NCI-H2227 treated with DMSO at 0.1 percent for 48 hours (cell line): ENCODE measurements around the gene ZNF433.

Source experiments
- DNase-seq: peaks from one replicate; lab custom pipeline; 2025; lab: John Stamatoyannopoulos, UW

The ZNF433 gene

GRCh38 chr19:11989112-11989456 lies 46.4 kb downstream of the ZNF433 start:
- no peak for DNase-seq

DNA sequence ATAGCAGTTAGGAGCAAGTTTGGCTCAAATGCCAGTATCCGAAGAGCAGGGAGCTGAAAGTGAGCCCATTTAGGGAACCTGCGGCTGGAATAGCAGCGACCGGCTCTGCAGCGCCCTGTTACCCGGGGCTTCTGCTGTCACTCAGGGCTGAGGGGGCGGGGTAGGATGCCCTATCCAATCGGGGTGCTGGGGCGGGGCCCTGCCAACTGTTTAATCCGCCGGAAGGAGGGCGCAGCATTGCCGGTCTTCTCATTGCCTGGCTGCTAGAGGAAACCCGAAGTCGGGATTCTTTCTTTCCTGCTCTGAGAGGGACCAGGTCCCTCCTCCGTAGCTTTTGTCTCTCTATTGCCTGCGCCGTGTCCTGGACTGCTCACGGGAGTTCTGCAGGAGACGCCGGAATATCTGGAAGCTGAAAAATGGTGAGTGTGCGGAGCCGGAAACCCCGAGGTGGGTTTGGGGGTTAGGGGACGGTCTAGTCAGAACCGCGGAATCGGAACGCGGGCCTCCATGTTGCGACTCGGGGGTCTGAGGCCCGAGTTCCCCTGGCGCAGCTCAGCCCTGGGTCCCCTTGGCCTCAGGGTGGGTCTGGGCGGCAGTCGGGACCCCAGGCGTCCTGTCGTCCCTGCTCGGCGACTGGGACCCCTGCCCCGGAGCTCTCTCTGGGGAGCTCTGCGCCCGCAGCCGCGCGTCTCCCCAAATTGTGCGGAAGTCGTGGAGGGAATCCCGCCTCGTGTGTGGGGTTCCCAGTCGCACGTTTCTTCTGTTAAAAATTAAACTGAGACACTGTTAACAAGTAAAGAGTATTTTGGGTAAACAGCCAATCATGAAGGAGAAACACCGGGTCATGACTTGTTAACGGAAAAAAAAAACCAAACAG lies 47.8 kb downstream of the ZNF433 start:
- peak; percentile 88 for DNase-seq

GRCh38 chr19:11986754-11987153 lies 48.7 kb downstream of the ZNF433 start:
- no peak for DNase-seq

DNA sequence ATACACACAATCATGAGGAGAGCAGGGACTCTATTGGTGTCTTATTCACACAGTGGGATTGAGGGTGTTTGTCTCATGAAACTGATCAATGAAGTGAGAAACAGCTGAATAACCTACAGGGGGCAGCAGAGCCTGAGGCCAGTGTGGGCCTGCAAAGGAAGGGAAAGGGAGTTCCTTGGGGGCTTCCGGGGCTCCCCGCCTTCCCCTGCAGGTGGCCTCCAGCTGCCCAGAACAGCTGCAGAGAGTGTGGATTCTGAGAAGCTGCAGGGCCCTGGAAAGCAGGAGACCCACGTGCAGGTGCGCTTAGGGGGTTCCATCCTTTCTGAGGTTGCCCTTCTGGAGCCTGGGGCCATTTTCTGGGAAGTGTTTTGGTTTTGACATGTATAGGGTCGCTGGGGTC lies 50.5 kb downstream of the ZNF433 start:
- DNase-seq: no peak

DNA sequence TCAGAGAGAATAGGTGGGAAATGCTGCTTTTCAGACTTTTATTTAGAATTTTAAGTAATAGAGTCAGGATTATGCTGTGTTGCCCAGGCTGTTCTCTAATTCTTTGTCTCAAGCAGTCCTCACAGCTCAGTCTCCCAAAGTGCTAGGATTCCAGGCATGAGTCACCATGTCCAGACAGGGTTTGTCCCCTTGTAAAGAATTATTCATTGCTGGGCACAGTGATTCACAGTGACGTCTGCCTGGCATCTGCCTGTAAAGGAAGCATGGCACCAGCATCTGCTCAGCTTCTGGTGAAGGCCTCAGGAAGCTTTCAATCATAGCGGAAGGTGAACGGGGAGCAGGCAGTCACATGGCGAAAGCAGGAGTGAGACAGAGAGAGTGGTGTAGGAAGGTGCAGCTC lies 53.0 kb downstream of the ZNF433 start:
- DNase-seq: no peak

DNA sequence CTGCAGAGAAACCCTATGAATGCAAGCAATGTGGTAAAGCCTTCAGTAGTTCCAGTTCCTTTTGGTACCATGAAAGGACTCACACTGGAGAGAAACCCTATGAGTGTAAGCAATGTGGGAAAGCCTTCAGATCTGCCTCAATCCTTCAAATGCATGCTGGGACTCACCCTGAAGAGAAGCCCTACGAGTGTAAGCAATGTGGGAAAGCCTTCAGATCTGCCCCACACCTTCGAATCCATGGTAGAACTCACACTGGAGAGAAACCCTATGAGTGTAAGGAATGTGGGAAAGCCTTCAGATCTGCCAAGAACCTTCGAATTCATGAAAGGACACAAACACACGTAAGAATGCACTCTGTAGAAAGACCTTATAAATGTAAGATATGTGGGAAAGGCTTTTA lies 56.0 kb downstream of the ZNF433 start:
- DNase-seq: no peak

- no peak for DNase-seq
Measured at GRCh38 chr19:11978492-11979100, 56.9 kb downstream of the ZNF433 start.

- DNase-seq: no peak
Measured at GRCh38 chr19:11973019-11973810, 62.3 kb downstream of the ZNF433 start.

- DNase-seq: no peak
Measured at GRCh38 chr19:11971041-11971440, 64.4 kb downstream of the ZNF433 start.

DNA sequence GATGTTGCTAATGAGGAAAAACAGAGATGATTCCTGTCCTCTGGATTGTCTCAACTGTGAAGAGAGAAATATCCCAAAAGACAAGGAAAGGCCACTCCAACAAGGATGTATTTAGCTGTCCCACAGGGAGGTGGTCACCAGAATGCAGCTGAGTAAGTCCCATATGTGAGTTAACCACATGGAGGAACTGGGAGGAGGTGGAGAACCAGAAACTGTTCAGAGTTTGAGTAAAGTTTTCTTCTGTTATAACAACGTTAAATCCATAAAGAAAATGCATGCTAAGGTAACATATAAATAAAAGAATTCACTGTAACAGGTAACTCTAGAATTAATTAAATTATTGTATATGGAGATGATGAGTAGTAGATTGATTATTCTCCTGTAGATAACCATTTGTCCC lies 65.3 kb downstream of the ZNF433 start:
- no peak for DNase-seq

DNA sequence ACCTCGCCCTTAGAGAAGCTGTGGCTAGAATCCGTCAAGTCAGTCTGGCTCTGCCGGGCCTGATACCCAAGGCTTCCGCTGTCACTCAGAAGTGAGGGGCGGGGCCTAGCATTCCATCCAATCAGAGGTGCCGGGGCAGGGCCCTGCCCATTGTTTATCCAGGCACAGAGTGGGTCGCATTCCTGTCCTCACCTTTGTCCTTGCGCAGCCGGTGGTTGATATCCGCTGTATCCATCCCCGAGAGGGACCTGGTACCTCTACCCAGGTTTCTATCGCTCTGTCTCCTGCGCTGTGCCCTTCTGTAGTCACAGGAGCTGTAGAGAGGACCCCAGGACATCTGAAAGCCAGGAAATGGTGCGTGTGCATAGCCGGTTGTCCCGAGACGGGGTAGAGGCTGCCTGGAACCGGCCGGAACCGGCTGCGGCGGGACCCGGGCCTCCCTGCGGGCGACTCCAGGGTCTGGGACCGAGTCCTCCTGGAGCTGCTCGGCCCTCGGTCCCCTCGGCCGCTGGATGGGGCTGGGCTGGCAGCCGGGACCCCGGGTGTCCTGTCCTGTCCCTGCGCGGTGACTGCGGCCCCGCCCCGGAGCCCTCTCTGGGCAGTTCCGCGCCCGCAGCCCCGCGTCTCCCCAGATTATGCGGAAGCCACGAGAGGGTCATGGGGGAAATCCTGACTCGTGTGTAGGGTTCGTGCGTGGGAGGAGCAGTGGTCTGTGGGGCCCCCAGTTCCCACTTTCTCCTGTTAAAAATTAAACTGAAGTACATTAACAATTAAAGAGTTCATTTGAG lies 70.4 kb downstream of the ZNF433 start, which contains the start of gene ZNF763:
ZNF763 (plus strand) TSS at position 183 of the 788 bp plus-strand sequence; CDS start at position 352, 169 bp downstream.
- peak; percentile 36 for DNase-seq
